SK-N-MC (cell line): ENCODE measurements around the gene LRRC40.
"Not testable (repeated sequence)": the region's sequence is repeated elsewhere in the genome, so short reads cannot be mapped to it uniquely, and the experiment has no call there.

Experiments
- DNase-seq: peaks from one replicate; pipeline ENCODE4 v3.0.0-alpha.2; 2011; ENCODE audit warnings: low read depth, low spot score
- H3K27ac ChIP-seq: fragments of 200-600 bp; sonication (generic); 2 replicates; pipeline ENCODE4 v1.5.1; 2016; ENCODE audit warnings: mixed run types
- H3K36me3 ChIP-seq: fragments of 200-600 bp; sonication (generic); 2 replicates; pipeline ENCODE4 v1.6.1; 2017; ENCODE audit warnings: antibody characterized with exemption, low read length, mixed read lengths; ENCODE audit not compliant: insufficient read depth
- H3K4me3 ChIP-seq: fragments of 200-600 bp; sonication (generic); 2 replicates; pipeline ENCODE4 v1.5.1; 2016
- H3K9ac ChIP-seq: fragments of 200-600 bp; sonication (generic); 2 replicates; pipeline ENCODE4 v1.8.0; 2017; ENCODE audit warnings: mixed run types, mixed read lengths; ENCODE audit not compliant: insufficient read length
- H3K9me3 ChIP-seq: fragments of 200-600 bp; sonication (generic); 2 replicates; pipeline ENCODE4 v1.6.1; 2017; ENCODE audit warnings: low read depth, mild to moderate bottlenecking, antibody characterized with exemption, low read length, moderate library complexity, mixed read lengths
- EZH2 ChIP-seq: fragments of 200-600 bp; sonication (generic); IDR thresholded peaks from one replicate; pipeline ENCODE4 v1.6.1; 2017; ENCODE audit warnings: antibody characterized with exemption
- FOXP2 ChIP-seq: optimal IDR thresholded peaks from 2 replicates; pipeline ENCODE3; 2011; ENCODE audit warnings: mild to moderate bottlenecking, moderate library complexity; ENCODE audit not compliant: insufficient read depth; ENCODE audit errors: extremely low read length, control extremely low read depth
- POLR2AphosphoS5 ChIP-seq: IDR thresholded peaks from 2 replicates; pipeline ENCODE4 v1.6.1; 2012; ENCODE audit warnings: mild to moderate bottlenecking, low read depth, low read length, borderline replicate concordance

LRRC40 gene

GRCh38 chr1:70194601-70195000 lies 10.8 kb downstream of the LRRC40 start:
- TF ChIP-seq POLR2AphosphoS5 (no peak), FOXP2 (no peak), EZH2 (no peak)
- H3K9ac ChIP-seq, result no peak overlapping the region
- H3K9me3 ChIP-seq, result no peaks in the 10 kb centered on the region
- H3K4me3 ChIP-seq, result no peak overlapping the region
- no peak for DNase-seq
- H3K27ac ChIP-seq, result no peak overlapping the region
- H3K36me3 ChIP-seq, result no peaks in the 10 kb centered on the region; the same call in 1 of the 2 replicates

- H3K36me3 ChIP-seq, H3K4me3 ChIP-seq, H3K27ac ChIP-seq, H3K9ac ChIP-seq, DNase-seq, H3K9me3 ChIP-seq: not testable (repeated sequence)
Observed at GRCh38 chr1:70192446-70192845, 12.9 kb downstream of the LRRC40 start.

DNA sequence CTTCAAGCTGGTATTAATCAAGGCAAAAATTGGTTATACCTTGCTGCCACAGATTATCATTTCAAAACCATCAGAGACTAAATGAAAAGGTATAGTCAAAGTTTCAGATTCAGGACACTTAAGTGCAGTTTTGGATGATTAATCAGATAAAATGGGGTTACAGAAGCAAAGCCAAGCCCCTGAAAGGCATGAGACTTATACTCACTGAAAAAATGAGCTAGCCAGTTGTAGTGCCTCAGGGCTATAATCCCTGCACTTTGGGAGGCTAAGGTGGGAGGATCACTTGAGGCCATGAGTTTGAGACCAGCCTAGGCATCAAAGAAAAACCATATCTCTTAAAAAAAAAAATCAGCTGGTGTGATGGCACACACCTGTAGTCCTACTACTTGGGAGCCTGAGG lies 15.2 kb downstream of the LRRC40 start:
- no peaks in the 10 kb centered on the region for H3K9me3 ChIP-seq
- H3K27ac ChIP-seq, result no peak overlapping the region
- peaks cover 12% of the 10 kb centered on the region for H3K36me3 ChIP-seq
- H3K4me3 ChIP-seq, result no peak overlapping the region
- TF ChIP-seq EZH2 (no peak), POLR2AphosphoS5 (no peak), FOXP2 (no peak)
- no peak overlapping the region for H3K9ac ChIP-seq
- no peak for DNase-seq

- H3K9me3 ChIP-seq, result no peaks in the 10 kb centered on the region
- DNase-seq, result no peak
- H3K9ac ChIP-seq, result no peak overlapping the region
- H3K4me3 ChIP-seq, result no peak overlapping the region
- no peak for TF ChIP-seq POLR2AphosphoS5
- no peak for TF ChIP-seq EZH2
- no peak for TF ChIP-seq FOXP2
- no peak overlapping the region for H3K27ac ChIP-seq
- peaks cover 20% of the 10 kb centered on the region for H3K36me3 ChIP-seq
Observed at GRCh38 chr1:70188522-70188921, 16.9 kb downstream of the LRRC40 start.

DNA sequence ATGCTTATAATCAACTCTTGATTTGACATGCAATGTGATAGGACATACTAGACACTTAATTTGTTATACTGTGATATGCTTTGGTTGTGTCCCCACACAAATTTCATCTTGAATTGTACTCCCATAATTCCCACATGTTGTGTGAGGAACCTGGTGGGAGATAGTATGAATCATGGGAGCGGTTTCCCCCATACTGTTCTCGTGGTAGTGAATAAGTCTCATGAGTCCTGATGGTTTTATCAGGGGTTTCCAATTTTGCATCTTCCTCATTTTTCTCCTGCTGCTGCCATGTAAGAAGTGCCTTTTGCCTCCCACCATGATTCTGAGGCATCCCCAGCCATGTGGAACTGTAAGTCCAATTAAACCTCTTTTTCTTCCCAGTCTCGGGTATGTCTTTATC lies 20.2 kb downstream of the LRRC40 start:
- not testable (repeated sequence) for H3K9me3 ChIP-seq, H3K27ac ChIP-seq, H3K9ac ChIP-seq, DNase-seq, H3K4me3 ChIP-seq
- peaks cover 28% of the 10 kb centered on the region for H3K36me3 ChIP-seq

DNA sequence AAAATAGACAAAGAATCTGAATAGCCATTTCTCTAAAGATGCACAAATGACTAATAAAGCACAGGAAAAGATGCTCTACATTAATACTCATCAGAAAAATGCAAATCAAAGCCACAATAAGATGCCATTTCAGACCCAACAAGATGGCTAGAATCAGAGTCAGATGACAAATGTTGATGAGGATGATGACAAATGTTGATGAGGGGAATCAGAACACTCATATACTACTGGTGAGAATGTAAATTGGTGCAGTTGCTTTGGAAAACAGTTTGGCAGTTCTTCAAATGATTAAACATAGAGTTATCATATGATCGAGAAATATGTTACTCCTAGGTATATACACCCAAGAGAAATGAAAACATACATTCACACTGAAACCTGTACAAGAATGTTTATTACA lies 33.9 kb downstream of the LRRC40 start:
- DNase-seq, result no peak
- Histone ChIP-seq H3K27ac (no peak overlapping the region), H3K4me3 (no peak overlapping the region), H3K9ac (no peak overlapping the region), H3K36me3 (peaks cover 30% of the 10 kb centered on the region), H3K9me3 (no peaks in the 10 kb centered on the region)
- TF ChIP-seq EZH2, result no peak
- TF ChIP-seq POLR2AphosphoS5, result no peak
- no peak for TF ChIP-seq FOXP2

DNA sequence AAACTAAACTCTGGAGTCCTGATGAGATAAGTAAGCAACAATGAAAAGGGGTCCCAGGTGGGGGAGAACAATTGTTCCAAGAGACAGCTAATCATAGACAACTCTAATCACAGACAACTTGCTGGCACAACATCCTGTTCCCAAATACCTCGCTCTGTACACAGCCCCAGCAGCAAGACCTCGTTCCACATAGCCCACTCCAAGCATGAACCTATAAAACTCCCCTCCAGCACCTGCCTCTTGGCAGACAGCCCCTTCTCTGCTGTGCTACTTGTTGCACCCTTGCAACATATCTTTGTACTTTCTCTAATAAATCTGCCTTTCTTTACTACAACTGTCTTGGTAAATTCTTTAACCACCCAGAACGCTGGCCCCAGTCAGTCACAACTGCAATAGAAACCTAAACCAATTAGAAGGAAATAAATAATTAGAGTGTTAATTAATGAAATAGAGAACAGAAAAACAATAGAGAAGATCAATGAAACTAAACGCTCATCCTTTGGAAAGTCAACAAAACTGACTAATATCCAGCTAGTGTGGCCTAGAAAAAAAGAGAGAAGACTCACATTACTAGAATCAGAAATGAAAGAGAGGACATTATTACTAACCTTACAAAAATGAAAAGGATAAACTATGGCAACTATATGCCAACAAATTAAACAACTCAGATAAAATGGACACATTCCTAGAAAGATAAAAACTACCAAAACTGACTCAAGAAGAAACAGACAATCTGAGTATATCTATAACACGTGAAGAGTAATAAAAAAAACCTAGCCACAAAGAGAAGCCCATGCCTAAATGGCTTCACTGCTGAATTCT lies 36.1 kb downstream of the LRRC40 start:
- TF ChIP-seq POLR2AphosphoS5, result no peak
- no peak for TF ChIP-seq EZH2
- no peak for TF ChIP-seq FOXP2
- Histone ChIP-seq H3K9me3 (no peaks in the 10 kb centered on the region), H3K36me3 (peaks cover 20% of the 10 kb centered on the region; the same call in 1 of the 2 replicates), H3K4me3 (no peak overlapping the region), H3K27ac (no peak overlapping the region), H3K9ac (no peak overlapping the region)
- DNase-seq, result no peak

DNA sequence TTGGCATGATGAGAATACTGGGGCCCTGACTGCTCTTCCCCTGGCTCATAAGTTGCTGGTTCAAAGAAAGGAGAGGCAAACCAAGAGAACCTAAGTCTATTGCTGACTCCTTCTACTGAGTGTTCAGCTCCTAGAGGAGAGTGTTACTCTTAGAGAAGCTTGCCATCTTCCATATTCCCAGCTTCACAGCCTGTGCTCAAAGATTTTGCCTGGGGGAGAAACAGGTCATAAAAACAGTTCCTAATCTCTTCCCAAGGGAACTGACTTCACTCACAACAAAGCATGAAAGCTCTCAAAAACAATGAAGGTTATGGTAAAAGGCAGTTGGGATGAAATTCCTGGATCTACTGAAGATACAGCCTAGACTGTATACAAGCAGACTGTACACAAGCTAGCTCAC lies 37.1 kb downstream of the LRRC40 start:
- TF ChIP-seq FOXP2 (no peak), POLR2AphosphoS5 (no peak), EZH2 (no peak)
- peaks cover 15% of the 10 kb centered on the region; the same call in 1 of the 2 replicates for H3K36me3 ChIP-seq

GRCh38 chr1:70164350-70164749 lies 41.0 kb downstream of the LRRC40 start:
- no peak for DNase-seq
- Histone ChIP-seq H3K36me3 (peaks cover 8% of the 10 kb centered on the region), H3K9ac (no peak overlapping the region), H3K9me3 (no peaks in the 10 kb centered on the region), H3K27ac (no peak overlapping the region), H3K4me3 (no peak overlapping the region)
- TF ChIP-seq POLR2AphosphoS5 (no peak), FOXP2 (no peak), EZH2 (no peak)

More for the DNA sequence above, 37.1 kb downstream of the LRRC40 start:
- Histone ChIP-seq H3K4me3 (no peak overlapping the region), H3K9me3 (no peaks in the 10 kb centered on the region), H3K9ac (no peak overlapping the region), H3K27ac (no peak overlapping the region)
- peak; percentile 20 for DNase-seq
